GM12878 (cell line): ENCODE data around the gene ZFHX2. TPM values are rescaled to one million over a fixed set of nuclear protein-coding genes. Genes with fewer than 3 reads are reported as not detected.

ENCODE experiments used
- ATAC-seq: fragments of 200-7000 bp; cut with Tn5 transposase; 3 replicates; pipeline ENCODE4 v1.9.1; 2020; ENCODE audit warnings: mild to moderate bottlenecking, moderate library complexity
- BruUV-seq: library from RNA; stranded (reverse); fragments of 400-500 nt; replicated peaks from 2 replicates; lab custom pipeline; 2021; lab: Mats Ljungman, UMichigan
- CTCF ChIA-PET: fragments of 300-600 bp; sonication (Branson Sonifier 250); formaldehyde crosslinking; extraction: SDS; loops from one replicate; lab custom pipeline; 2021; ENCODE audit warnings: inconsistent platforms; lab: Yijun Ruan, JAX
- POLR2A ChIA-PET: fragments of 350-600 bp; formaldehyde crosslinking; extraction: SDS; loops from one replicate; lab custom pipeline; 2021; ENCODE audit warnings: inconsistent platforms; lab: Charles Lee
- RAD21 ChIA-PET: fragments of 300-600 bp; sonication (Branson Sonifier 250); formaldehyde crosslinking; loops from one replicate; lab custom pipeline; 2023; ENCODE audit warnings: antibody characterized with exemption; ENCODE audit not compliant: unreplicated experiment; lab: Charles Lee
- SMC1A ChIA-PET: fragments of 300-600 bp; sonication (Branson Sonifier 250); formaldehyde crosslinking; loops from one replicate; lab custom pipeline; 2023; ENCODE audit not compliant: unreplicated experiment, uncharacterized antibody; lab: Charles Lee
- DNase-seq: peaks from one replicate; pipeline ENCODE4 v3.0.0-alpha.2; 2011; ENCODE audit warnings: low read depth, low spot score
- FAIRE-seq: peaks from 3 replicates; lab custom pipeline; 2011; peaks lifted over from hg19 to GRCh38; lab: Jason Lieb, UNC
- H2AFZ ChIP-seq: 2 replicates; pipeline ENCODE4 v1.6.0; 2011; ENCODE audit warnings: low read depth, low read length, control low read depth; ENCODE audit not compliant: control insufficient read depth
- H3K27ac ChIP-seq: 2 replicates; pipeline ENCODE4 v1.5.1; 2011; ENCODE audit warnings: control low read depth; ENCODE audit not compliant: control insufficient read depth, insufficient read depth
- H3K27me3 ChIP-seq, 2 experiments: replicated peaks in 1 of 2; 2 replicates each; pipeline versions ENCODE4 v1.6.0 to v1.6.1; 2011; ENCODE audit warnings: low read length in 1 of 2; ENCODE audit not compliant: control insufficient read depth in 2 of 2, insufficient read depth in 2 of 2
- H3K36me3 ChIP-seq, 2 experiments: 2 replicates each; pipeline ENCODE4 v1.5.1; 2011; ENCODE audit warnings: low read length in 1 of 2; ENCODE audit not compliant: control insufficient read depth in 2 of 2, insufficient read depth in 2 of 2
- H3K4me1 ChIP-seq: 2 replicates; pipeline ENCODE4 v1.6.1; 2011; ENCODE audit warnings: mild to moderate bottlenecking, low read length, moderate library complexity, mixed read lengths; ENCODE audit not compliant: control insufficient read depth, insufficient read depth
- H3K4me2 ChIP-seq: 2 replicates; pipeline ENCODE4 v1.6.0; 2011; ENCODE audit warnings: control low read depth; ENCODE audit not compliant: control insufficient read depth, insufficient read depth
- H3K4me3 ChIP-seq: fragments of 200-600 bp; sonication (generic); 2 replicates; pipeline ENCODE4 v1.5.1; 2016
- H3K79me2 ChIP-seq: 2 replicates; pipeline ENCODE4 v1.6.0; 2011; ENCODE audit warnings: low read length; ENCODE audit not compliant: control insufficient read depth, insufficient read depth
- H3K9ac ChIP-seq: 2 replicates; pipeline ENCODE4 v1.8.0; 2011; ENCODE audit warnings: low read length, control low read depth, mixed read lengths; ENCODE audit not compliant: control insufficient read depth, insufficient read depth
- H3K9me3 ChIP-seq: replicated peaks from 3 replicates; pipeline ENCODE4 v1.5.1; 2011; ENCODE audit warnings: mild to moderate bottlenecking, low read length; ENCODE audit not compliant: control insufficient read depth, insufficient read depth
- H4K20me1 ChIP-seq: 2 replicates; pipeline ENCODE4 v1.6.0; 2011; ENCODE audit not compliant: control insufficient read depth, insufficient read depth
- CTCF ChIP-seq, 3 experiments: IDR thresholded peaks in 2 of 3; conservative IDR thresholded peaks in 1 of 3; 2 replicates each; pipeline ENCODE4 v1.5.1; 2011; ENCODE audit warnings: low read depth in 3 of 3, low read length in 3 of 3, mild to moderate bottlenecking in 3 of 3, control low read depth in 2 of 3, moderate library complexity in 2 of 3, inconsistent platforms in 1 of 3, mixed read lengths in 1 of 3; ENCODE audit not compliant: control insufficient read depth in 2 of 3, insufficient read depth in 1 of 3; ENCODE audit errors: extremely low read depth in 1 of 3
- IKZF1 ChIP-seq: fragments of 450-650 bp; conservative IDR thresholded peaks from 2 replicates; pipeline ENCODE4 v1.6.1; 2017; ENCODE audit warnings: antibody characterized with exemption, mild to moderate bottlenecking
- IKZF2 ChIP-seq, 2 experiments: fragments of 450-650 bp; IDR thresholded peaks; 2 replicates each; pipeline ENCODE4 v1.6.1; 2017; ENCODE audit warnings: mild to moderate bottlenecking in 2 of 2, moderate library complexity in 2 of 2
- POLR2A ChIP-seq: IDR thresholded peaks from 2 replicates; pipeline ENCODE4 v1.6.1; 2011; ENCODE audit warnings: low read depth, mild to moderate bottlenecking, low read length
- WGBS: methylation state at CpG from one replicate; pipeline ENCODE4 v1.1.6; 2016; ENCODE audit warnings: low lambda C conversion rate; ENCODE audit not compliant: insufficient replicate concordance, insufficient coverage; ENCODE audit errors: missing lambda C conversion rate; 5-methylcytosine and 5-hydroxymethylcytosine counted together
- in situ Hi-C: fragments of 300-500 bp; cut with MboI; formaldehyde crosslinking; loops from 9 replicates; pipeline ENCODE4 v1.14.3; 2018; ENCODE audit warnings: mixed read lengths
- intact Hi-C: fragments of 100-400 bp; cut with micrococcal nuclease; formaldehyde crosslinking; loops from one replicate; pipeline ENCODE4 v1.14.2; 2022; ENCODE audit not compliant: unreplicated experiment
- polyA plus RNA-seq, 11 experiments: library from polyadenylated mRNA; depleted of rRNA in 4 of 11; unstranded in 6 of 11; stranded (reverse) in 5 of 11; fragments of >200 nt; fragmentation: Nextera tagmentation in 4 of 11; fragmentation: Illumina TruSeq in 1 of 11; extraction: Ambion mirVana in 4 of 11; extraction: Trizol in 1 of 11; gene quantifications; 1 replicate in 1 of 11; 2 replicates in 10 of 11; pipeline versions ENCODE4 v1.2.1 to v1.2.3, GENCODE V29; 2011 to 2016; ENCODE audit warnings: inconsistent platforms in 2 of 11, missing spikeins in 2 of 11, low read depth in 1 of 11
- total RNA-seq, 4 experiments: library from RNA; depleted of rRNA in 3 of 4; stranded (reverse); fragments of >200 nt in 3 of 4; fragmentation: Illumina TruSeq in 1 of 4; extraction: Trizol in 1 of 4; gene quantifications; 2 replicates each; pipeline versions ENCODE4 v1.2.1 to v1.2.3, GENCODE V29; 2013 to 2021

ZFHX2 gene
- total and polyA plus RNA-seq, 10 of the 15 experiments (the other 5 are each of a cell fraction or from before 2014, with no cell fraction given), result 0.27 to 2.2 (median 0.55) TPM

- Histone ChIP-seq H3K36me3 (no peaks in the 10 kb centered on the region), H4K20me1 (no peaks in the 10 kb centered on the region)
- BruUV-seq, result no TSS peak
- CTCF ChIA-PET, result interaction anchor here (0.7 to 2.8 kb wide), 7 partner anchors 8 to 72 kb away, joined by 3 to 25 read pairs (median 5); no protein-coding TSS in a partner anchor
- TF ChIP-seq CTCF (IDR thresholded peaks at IDR 0.05 in 2 of 3, conservative IDR thresholded peaks at IDR 0.05 in 1 of 3; ENCODE audit: control insufficient read depth in 2 of 3, extremely low read depth in 1 of 3, insufficient read depth in 1 of 3, low read depth in 3 of 3, low read length in 3 of 3) (no peak), IKZF2 (IDR thresholded peaks at IDR 0.05) (no peak), IKZF1 (no peak), POLR2A (no peak)
- TF ChIP-seq, all 136 proteins: peak for 0
- H3K9ac ChIP-seq, result peak overlapping the region; percentile 48
- peak overlapping the region; percentile 70 for H3K4me2 ChIP-seq
- intact Hi-C loops, result no loop called here
- H3K4me1 ChIP-seq, result no peaks in the 10 kb centered on the region
- ChIA-PET SMC1A (interaction anchor here (1.1 to 1.2 kb wide), 2 partner anchors 12 to 71 kb away, joined by 4 to 7 read pairs; no protein-coding TSS in a partner anchor), RAD21 (interaction anchor here (1.2 kb wide), 1 partner anchor 9 kb away, joined by 6 read pairs; no protein-coding TSS in a partner anchor), POLR2A (interaction anchor here (0.7 to 1.0 kb wide), 2 partner anchors 9 to 10 kb away, joined by 4 read pairs; no protein-coding TSS in a partner anchor)
- 74% methylated on average over 12 of the region's 12 CpGs for WGBS
- no peak overlapping the region for H2AFZ ChIP-seq
- DNase-seq, result no peak
- ATAC-seq, result no peak
- no peaks in the 10 kb centered on the region for H3K9me3 ChIP-seq
- no peak for FAIRE-seq
- H3K4me3 ChIP-seq, result peak overlapping the region; percentile 91
- no peaks in the 10 kb centered on the region for H3K79me2 ChIP-seq
- H3K27me3 ChIP-seq, result no peaks in the 10 kb centered on the region
- no peak overlapping the region for H3K27ac ChIP-seq
- in situ Hi-C loops, result no loop called here
Measured at GRCh38 chr14:23550131-23550811, 1.3 kb downstream of the ZFHX2 start.
